Memory B cell (primary cell): Measurements from ENCODE around the gene EXOC4.
"Not testable (repeated sequence)": the region's sequence is repeated elsewhere in the genome, so short reads cannot be mapped to it uniquely, and the experiment has no call there.

Source experiments
- ATAC-seq: fragments of 150-1000 bp; cut with Tn5 transposase; 2 replicates; pipeline ENCODE4 v1.10.0; 2021; ENCODE audit warnings: low read depth, mild to moderate bottlenecking, moderate library complexity
- DNase-seq, 2 donors: peaks; one replicate each; pipeline ENCODE4 v3.0.0; 2022; ENCODE audit warnings: low spot score in 2 of 2
- H3K27ac Mint-ChIP-seq: one replicate; pipeline ENCODE4 v1.8.0; 2022; ENCODE audit warnings: mild to moderate bottlenecking, moderate library complexity, mixed read lengths
- H3K27me3 Mint-ChIP-seq: one replicate; pipeline ENCODE4 v1.8.0; 2022; ENCODE audit warnings: mixed read lengths
- H3K36me3 Mint-ChIP-seq: one replicate; pipeline ENCODE4 v1.8.0; 2022; ENCODE audit warnings: mild to moderate bottlenecking, mixed read lengths
- H3K4me1 Mint-ChIP-seq: one replicate; pipeline ENCODE4 v1.8.0; 2022; ENCODE audit warnings: mixed read lengths
- H3K4me3 Mint-ChIP-seq: one replicate; pipeline ENCODE4 v1.8.0; 2022; ENCODE audit warnings: mild to moderate bottlenecking, moderate library complexity, mixed read lengths
- H3K9me3 Mint-ChIP-seq: one replicate; pipeline ENCODE4 v1.8.0; 2022; ENCODE audit warnings: mixed read lengths

EXOC4 gene

GRCh38 chr7:133310232-133310862, 57.5 kb downstream of the EXOC4 start:
- no peaks in the 10 kb centered on the region for H3K9me3 Mint-ChIP-seq

DNA sequence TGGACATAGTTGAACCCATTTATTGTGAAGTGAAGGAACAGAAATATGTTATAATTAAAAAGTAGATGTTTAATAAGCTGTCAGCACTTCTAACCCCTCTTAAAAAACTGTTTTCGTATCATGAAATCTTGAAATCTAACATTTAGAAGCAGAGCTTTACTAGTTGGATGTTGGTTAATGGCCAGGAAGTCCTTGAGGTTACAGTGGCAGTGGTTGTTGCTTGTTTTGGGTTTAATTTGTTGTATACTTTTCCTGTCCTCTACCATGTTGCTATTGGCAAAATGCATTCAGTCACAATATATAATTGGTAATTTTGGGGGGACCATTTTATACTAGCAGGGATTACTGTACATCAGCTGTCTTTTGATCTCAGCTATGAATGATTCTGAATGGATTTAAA, 60.7 kb downstream of the EXOC4 start:
- Mint-ChIP-seq H3K27ac (no peak overlapping the region), H3K4me3 (no peak overlapping the region), H3K9me3 (no peaks in the 10 kb centered on the region), H3K4me1 (peaks cover 3% of the 10 kb centered on the region), H3K36me3 (peaks cover 33% of the 10 kb centered on the region), H3K27me3 (no peaks in the 10 kb centered on the region)
- ATAC-seq, result no peak
- DNase-seq, result no peak

More at GRCh38 chr7:133310232-133310862, 57.5 kb downstream of the EXOC4 start:
- DNase-seq, result no peak
- Mint-ChIP-seq H3K4me3 (no peak overlapping the region), H3K27me3 (no peaks in the 10 kb centered on the region), H3K27ac (no peak overlapping the region), H3K4me1 (peaks cover 2% of the 10 kb centered on the region), H3K36me3 (peaks cover 53% of the 10 kb centered on the region)
- ATAC-seq, result no peak

GRCh38 chr7:133314084-133314483, 61.2 kb downstream of the EXOC4 start:
- no peaks in the 10 kb centered on the region for H3K9me3 Mint-ChIP-seq
- no peak for DNase-seq
- peaks cover 3% of the 10 kb centered on the region for H3K4me1 Mint-ChIP-seq
- no peak overlapping the region for H3K27ac Mint-ChIP-seq
- peaks cover 29% of the 10 kb centered on the region for H3K36me3 Mint-ChIP-seq
- H3K27me3 Mint-ChIP-seq, result no peaks in the 10 kb centered on the region
- no peak for ATAC-seq
- no peak overlapping the region for H3K4me3 Mint-ChIP-seq

DNA sequence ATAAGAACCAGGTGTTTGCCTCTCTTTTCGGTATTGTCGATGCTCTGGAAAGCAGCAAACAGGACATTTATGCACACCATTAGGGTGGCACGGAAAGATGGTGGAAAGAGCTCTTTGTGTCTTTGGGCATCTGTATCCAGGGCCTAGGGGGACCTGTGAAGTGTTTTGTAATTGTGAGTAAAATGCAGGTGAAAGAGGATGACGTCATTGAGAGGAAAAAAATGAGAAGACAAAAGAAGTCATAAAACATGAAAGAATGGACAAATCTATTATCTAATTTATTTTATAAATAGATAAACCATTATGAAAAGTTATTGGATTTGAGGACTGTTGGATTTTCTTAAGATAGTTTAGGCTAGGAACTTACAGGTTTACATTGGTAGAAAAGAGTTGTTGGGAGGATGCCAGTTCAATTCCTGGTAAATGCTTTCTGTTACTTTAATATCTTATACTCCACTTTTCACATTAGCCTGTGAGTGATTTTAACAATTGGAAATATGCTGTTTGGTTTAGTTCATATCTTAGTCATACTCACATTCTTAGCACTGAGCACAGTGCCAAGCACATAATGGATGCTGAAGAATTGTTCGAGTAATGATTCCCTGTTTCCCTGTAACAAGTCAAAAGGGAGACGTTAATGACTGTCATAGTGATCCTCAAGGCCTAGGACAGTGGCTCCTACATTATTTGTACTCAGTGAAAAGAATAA, 62.6 kb downstream of the EXOC4 start:
- Mint-ChIP-seq H3K4me3 (no peak overlapping the region), H3K9me3 (peaks cover 2% of the 10 kb centered on the region), H3K4me1 (peaks cover 3% of the 10 kb centered on the region), H3K27ac (no peak overlapping the region), H3K27me3 (no peaks in the 10 kb centered on the region), H3K36me3 (peaks cover 32% of the 10 kb centered on the region)
- ATAC-seq (no peak), DNase-seq (no peak)

- Mint-ChIP-seq H3K4me3 (no peak overlapping the region), H3K36me3 (peaks cover 55% of the 10 kb centered on the region), H3K27ac (no peak overlapping the region), H3K27me3 (no peaks in the 10 kb centered on the region), H3K4me1 (peaks cover 5% of the 10 kb centered on the region), H3K9me3 (peaks cover 4% of the 10 kb centered on the region)
- ATAC-seq (no peak), DNase-seq (no peak)
Observed at GRCh38 chr7:133319842-133320241, 67.0 kb downstream of the EXOC4 start.

GRCh38 chr7:133320891-133321290, 68.0 kb downstream of the EXOC4 start:
- Mint-ChIP-seq H3K4me1 (peaks cover 3% of the 10 kb centered on the region), H3K36me3 (peaks cover 62% of the 10 kb centered on the region), H3K27me3 (no peaks in the 10 kb centered on the region), H3K4me3 (no peak overlapping the region), H3K9me3 (peaks cover 8% of the 10 kb centered on the region), H3K27ac (no peak overlapping the region)
- no peak for ATAC-seq
- no peak for DNase-seq

DNA sequence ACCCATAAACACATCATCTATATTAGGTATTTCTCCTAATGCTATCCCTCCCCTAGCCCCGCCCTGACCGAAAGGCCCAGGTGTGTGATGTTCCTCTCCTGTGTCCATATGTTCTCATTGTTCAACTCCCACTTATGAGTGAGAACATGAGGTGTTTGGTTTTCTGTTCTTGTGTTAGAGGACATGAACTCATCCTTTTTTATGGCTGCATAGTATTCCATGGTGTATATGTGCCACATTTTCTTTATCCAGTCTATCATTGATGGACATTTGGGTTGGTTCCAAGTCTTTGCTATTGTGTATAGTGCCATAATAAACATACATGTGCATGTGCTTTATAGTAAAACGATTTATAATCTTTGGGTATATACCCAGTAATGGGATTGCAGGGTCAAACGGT, 68.5 kb downstream of the EXOC4 start:
- not testable (repeated sequence) for ATAC-seq, H3K27me3 Mint-ChIP-seq, H3K4me3 Mint-ChIP-seq, H3K9me3 Mint-ChIP-seq, H3K27ac Mint-ChIP-seq, DNase-seq, H3K4me1 Mint-ChIP-seq
- H3K36me3 Mint-ChIP-seq, result peaks cover 64% of the 10 kb centered on the region

DNA sequence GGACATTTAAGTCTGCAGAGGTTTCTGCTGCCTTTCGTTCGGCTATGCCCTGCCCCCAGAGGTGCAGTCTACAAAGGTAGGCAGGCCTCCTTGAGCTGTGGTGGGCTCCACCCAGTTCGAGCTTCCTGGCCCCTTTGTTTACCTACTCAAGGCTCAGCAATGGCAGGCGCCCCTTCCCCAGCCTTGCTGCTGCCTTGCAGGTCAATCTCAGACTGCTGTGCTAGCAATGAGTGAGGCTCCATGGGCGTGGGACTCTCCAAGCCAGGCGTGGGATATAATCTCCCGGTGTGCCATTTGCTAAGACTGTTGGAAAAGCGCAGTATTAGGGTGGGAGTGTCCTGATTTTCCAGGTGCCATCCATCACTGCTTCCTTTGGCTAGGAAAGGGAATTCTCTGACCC, 73.9 kb downstream of the EXOC4 start:
- peaks cover 68% of the 10 kb centered on the region for H3K36me3 Mint-ChIP-seq
- H3K27ac Mint-ChIP-seq, result not testable (repeated sequence)

GRCh38 chr7:133328021-133328420, 75.1 kb downstream of the EXOC4 start:
- not testable (repeated sequence) for ATAC-seq, H3K27ac Mint-ChIP-seq, H3K9me3 Mint-ChIP-seq, H3K4me3 Mint-ChIP-seq, H3K27me3 Mint-ChIP-seq, DNase-seq
- peaks cover 57% of the 10 kb centered on the region for H3K36me3 Mint-ChIP-seq
- peaks cover 14% of the 10 kb centered on the region for H3K4me1 Mint-ChIP-seq

More for the DNA sequence above, 73.9 kb downstream of the EXOC4 start:
- not testable (repeated sequence) for ATAC-seq, DNase-seq, H3K9me3 Mint-ChIP-seq, H3K27me3 Mint-ChIP-seq, H3K4me3 Mint-ChIP-seq
- peaks cover 16% of the 10 kb centered on the region for H3K4me1 Mint-ChIP-seq

- DNase-seq (no peak), ATAC-seq (no peak)
- H3K4me1 Mint-ChIP-seq, result peaks cover 16% of the 10 kb centered on the region
- H3K9me3 Mint-ChIP-seq, result peaks cover 6% of the 10 kb centered on the region
- H3K36me3 Mint-ChIP-seq, result peaks cover 48% of the 10 kb centered on the region
- H3K4me3 Mint-ChIP-seq, result no peak overlapping the region
- H3K27me3 Mint-ChIP-seq, result no peaks in the 10 kb centered on the region
- no peak overlapping the region for H3K27ac Mint-ChIP-seq
Observed at GRCh38 chr7:133330085-133330484, 77.2 kb downstream of the EXOC4 start.

GRCh38 chr7:133331861-133332260, 79.0 kb downstream of the EXOC4 start:
- Mint-ChIP-seq H3K36me3 (peaks cover 45% of the 10 kb centered on the region), H3K4me1 (peaks cover 16% of the 10 kb centered on the region), H3K27ac (no peak overlapping the region), H3K9me3 (peaks cover 6% of the 10 kb centered on the region), H3K27me3 (no peaks in the 10 kb centered on the region), H3K4me3 (no peak overlapping the region)
- ATAC-seq (no peak), DNase-seq (no peak)

DNA sequence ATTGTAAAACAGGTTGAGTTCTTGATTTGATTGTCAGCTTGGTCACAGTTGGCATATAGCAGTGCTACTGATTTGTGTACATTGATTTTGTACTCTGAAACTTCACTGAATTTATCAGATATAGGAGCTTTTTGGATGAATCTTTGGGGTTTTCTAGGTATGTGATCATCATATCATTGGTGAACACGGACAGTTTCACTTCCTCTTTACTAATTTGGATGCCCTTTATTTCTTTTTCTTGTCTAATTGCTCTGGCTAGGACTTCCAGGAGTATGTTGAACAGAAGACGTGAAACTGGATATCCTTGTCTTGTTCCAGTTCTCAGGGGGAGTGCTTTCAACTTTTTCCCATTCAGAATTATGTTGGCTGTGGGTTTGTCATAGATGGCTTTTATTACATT, 86.9 kb downstream of the EXOC4 start:
- ATAC-seq (no peak), DNase-seq (no peak)
- Mint-ChIP-seq H3K36me3 (peaks cover 71% of the 10 kb centered on the region), H3K27me3 (no peaks in the 10 kb centered on the region), H3K27ac (no peak overlapping the region), H3K4me1 (peaks cover under 1% of the 10 kb centered on the region), H3K9me3 (peaks cover 34% of the 10 kb centered on the region), H3K4me3 (no peak overlapping the region)

DNA sequence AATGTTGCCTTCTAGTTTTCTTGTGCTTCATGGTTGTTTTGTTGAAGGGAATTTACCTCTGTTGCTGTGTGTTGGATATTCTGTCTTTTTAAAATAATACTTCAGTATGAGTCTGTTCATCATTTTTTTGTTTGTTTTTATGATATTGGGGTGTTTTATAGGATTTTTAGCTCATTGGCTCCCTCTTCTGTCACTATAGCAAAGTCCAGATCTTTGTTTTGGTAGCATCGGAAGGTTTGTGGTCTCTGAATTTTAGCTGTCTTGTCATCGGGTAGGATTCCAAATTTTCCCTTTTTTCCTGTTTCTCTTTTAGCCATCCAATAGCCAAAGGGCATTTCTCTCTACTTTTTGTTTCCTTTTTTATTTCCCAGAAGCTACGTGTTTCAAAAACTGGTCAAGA, 91.4 kb downstream of the EXOC4 start:
- Mint-ChIP-seq H3K27ac (no peak overlapping the region), H3K9me3 (peaks cover 25% of the 10 kb centered on the region), H3K36me3 (peaks cover 63% of the 10 kb centered on the region), H3K4me3 (no peak overlapping the region), H3K4me1 (peaks cover 3% of the 10 kb centered on the region), H3K27me3 (no peaks in the 10 kb centered on the region)
- DNase-seq (no peak), ATAC-seq (no peak)

GRCh38 chr7:133345690-133346421, 93.0 kb downstream of the EXOC4 start:
- peaks cover 63% of the 10 kb centered on the region for H3K36me3 Mint-ChIP-seq
- H3K27me3 Mint-ChIP-seq, result no peaks in the 10 kb centered on the region
- H3K4me3 Mint-ChIP-seq, result no peak overlapping the region
- peaks cover 18% of the 10 kb centered on the region for H3K9me3 Mint-ChIP-seq
- ATAC-seq, result no peak
- peaks cover 3% of the 10 kb centered on the region for H3K4me1 Mint-ChIP-seq
- no peak overlapping the region for H3K27ac Mint-ChIP-seq
- no peak for DNase-seq
